HepG2 (cell line): ENCODE results near the gene ZNF419. TPM values are rescaled to one million over a fixed set of nuclear protein-coding genes. Genes with fewer than 3 reads are reported as not detected.
A peak's percentile ranks its signal among the peaks of the same experiment; 100 is the strongest.

Source experiments
- EZH2 ChIP-seq: conservative IDR thresholded peaks from 2 replicates; pipeline ENCODE4 v1.6.1; 2012; ENCODE audit warnings: mild to moderate bottlenecking, low read depth, low read length, moderate library complexity
- HIVEP1 ChIP-seq: sonication (generic); formaldehyde crosslinking; IDR thresholded peaks from 2 replicates; pipeline ENCODE4 v1.4.0; 2020; ENCODE audit warnings: mild to moderate bottlenecking, missing genetic modification reagents
- HOXA5 ChIP-seq: sonication (generic); formaldehyde crosslinking; IDR thresholded peaks from 2 replicates; pipeline ENCODE4 v1.4.0; 2020; ENCODE audit warnings: missing genetic modification reagents
- MIXL1 ChIP-seq: IDR thresholded peaks from 2 replicates; pipeline ENCODE4 v1.6.1; 2016
- MYNN ChIP-seq: sonication (generic); formaldehyde crosslinking; IDR thresholded peaks from 2 replicates; pipeline ENCODE4 v1.4.0; 2020; ENCODE audit warnings: mild to moderate bottlenecking, low read depth, missing genetic modification reagents
- SALL2 ChIP-seq: sonication (generic); formaldehyde crosslinking; IDR thresholded peaks from 2 replicates; pipeline ENCODE4 v1.8.1; 2023; ENCODE audit warnings: mild to moderate bottlenecking, missing genetic modification reagents, inconsistent platforms
- SETDB1 ChIP-seq: sonication (generic); formaldehyde crosslinking; IDR thresholded peaks from 2 replicates; pipeline ENCODE4 v1.5.1; 2020; ENCODE audit warnings: missing genetic modification reagents, mild to moderate bottlenecking, borderline replicate concordance
- SIN3A ChIP-seq: IDR thresholded peaks from 2 replicates; pipeline ENCODE4 v1.6.1; 2011; ENCODE audit warnings: low read depth, mild to moderate bottlenecking, control low read depth, low read length, borderline replicate concordance
- TAF1 ChIP-seq: sonication (generic); formaldehyde crosslinking; IDR thresholded peaks from 2 replicates; pipeline ENCODE4 v1.4.0; 2020; ENCODE audit warnings: missing genetic modification reagents
- ZNF383 ChIP-seq: sonication (generic); formaldehyde crosslinking; IDR thresholded peaks from 2 replicates; pipeline ENCODE4 v1.4.0; 2020; ENCODE audit warnings: missing genetic modification reagents, mild to moderate bottlenecking, borderline replicate concordance
- polyA plus RNA-seq, 8 experiments: library from polyadenylated mRNA; depleted of rRNA in 3 of 8; stranded (reverse) in 7 of 8; unstranded in 1 of 8; fragments of >200 nt; fragmentation: Illumina TruSeq in 4 of 8; extraction: Trizol in 4 of 8; gene quantifications; 2 replicates each; pipeline versions ENCODE4 v1.2.1 to v1.2.3, GENCODE V29; 2011 to 2016; ENCODE audit warnings: low read depth in 4 of 8, missing spikeins in 1 of 8, mixed read lengths in 1 of 8; ENCODE audit not compliant: insufficient read depth in 1 of 8
- total RNA-seq, 5 experiments: library from RNA; depleted of rRNA; stranded (reverse); fragments of >200 nt; fragmentation: Illumina TruSeq; extraction: Trizol; gene quantifications; 2 replicates each; pipeline ENCODE4 v1.2.3, GENCODE V29; 2016; ENCODE audit warnings: low read depth in 1 of 5
- TF ChIP-seq, protein P1 (sequence below): sonication (generic); formaldehyde crosslinking; IDR thresholded peaks from 2 replicates; pipeline ENCODE4 v1.5.1; 2020; ENCODE audit warnings: mild to moderate bottlenecking, missing genetic modification reagents
- TF ChIP-seq, protein P2 (sequence below): sonication (generic); formaldehyde crosslinking; IDR thresholded peaks from 2 replicates; pipeline ENCODE4 v1.4.0; 2020; ENCODE audit warnings: missing genetic modification reagents
- TF ChIP-seq, protein P3 (sequence below): sonication (generic); formaldehyde crosslinking; IDR thresholded peaks from 2 replicates; pipeline ENCODE4 v1.4.0; 2020; ENCODE audit warnings: missing genetic modification reagents, borderline replicate concordance
- TF ChIP-seq, protein P4 (sequence below): IDR thresholded peaks from 2 replicates; pipeline ENCODE4 v1.6.1; 2016; ENCODE audit warnings: missing biosample characterization, missing genetic modification reagents, low read depth
- TF ChIP-seq, protein P5 (sequence below): sonication (generic); formaldehyde crosslinking; IDR thresholded peaks from 2 replicates; pipeline ENCODE4 v1.4.0; 2020; ENCODE audit warnings: missing genetic modification reagents
- TF ChIP-seq, protein P6 (sequence below): sonication (generic); formaldehyde crosslinking; IDR thresholded peaks from 2 replicates; pipeline ENCODE4 v1.4.0; 2020; ENCODE audit warnings: mild to moderate bottlenecking, missing genetic modification reagents

ZNF419 gene
- total and polyA plus RNA-seq, 2 of the 13 experiments (the other 11 are each of a cell fraction or from before 2014, with no cell fraction given): 8.5 to 8.8 TPM

DNA sequence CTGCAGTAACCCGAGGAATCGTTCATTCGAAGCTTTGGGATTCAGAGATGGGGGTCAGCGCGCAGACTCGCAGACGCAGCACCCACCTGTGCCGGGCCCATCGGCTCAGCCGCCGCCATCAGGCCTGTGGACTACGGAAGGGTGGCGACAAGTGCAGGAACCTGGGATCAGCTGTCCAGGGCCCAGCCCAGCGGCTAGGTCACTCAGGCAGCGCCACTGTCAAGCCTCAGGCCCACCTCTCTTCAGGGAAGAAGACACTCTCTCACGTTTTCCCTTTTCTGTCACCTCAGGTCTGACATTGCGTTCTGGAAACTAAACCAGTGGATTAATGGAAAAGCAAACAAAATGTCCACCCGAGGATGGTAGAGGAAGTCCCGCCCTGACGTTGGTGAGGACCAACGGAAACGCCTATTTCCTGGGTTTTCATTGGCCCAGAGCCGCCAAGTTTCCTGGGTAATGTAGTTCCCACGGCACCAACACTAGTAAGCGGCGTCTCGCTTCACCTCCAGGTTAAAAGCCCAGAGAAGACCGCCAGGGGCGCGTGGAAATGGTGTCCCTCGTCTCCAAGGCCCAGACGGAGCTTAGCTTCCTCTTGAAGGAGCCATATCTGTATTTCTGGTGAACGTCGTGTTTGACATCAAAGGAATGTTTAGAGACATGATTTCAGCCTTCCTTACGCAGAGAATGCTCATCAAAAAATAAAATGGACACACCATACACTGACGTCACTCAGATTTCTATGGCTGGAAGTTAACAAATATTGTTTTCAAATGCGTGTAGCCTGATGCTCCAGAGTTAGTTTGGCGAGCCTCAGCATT is 10.2 kb upstream of the ZNF419 start, which contains the start of gene ZNF772 (continued):
- TF ChIP-seq, protein P1, sequence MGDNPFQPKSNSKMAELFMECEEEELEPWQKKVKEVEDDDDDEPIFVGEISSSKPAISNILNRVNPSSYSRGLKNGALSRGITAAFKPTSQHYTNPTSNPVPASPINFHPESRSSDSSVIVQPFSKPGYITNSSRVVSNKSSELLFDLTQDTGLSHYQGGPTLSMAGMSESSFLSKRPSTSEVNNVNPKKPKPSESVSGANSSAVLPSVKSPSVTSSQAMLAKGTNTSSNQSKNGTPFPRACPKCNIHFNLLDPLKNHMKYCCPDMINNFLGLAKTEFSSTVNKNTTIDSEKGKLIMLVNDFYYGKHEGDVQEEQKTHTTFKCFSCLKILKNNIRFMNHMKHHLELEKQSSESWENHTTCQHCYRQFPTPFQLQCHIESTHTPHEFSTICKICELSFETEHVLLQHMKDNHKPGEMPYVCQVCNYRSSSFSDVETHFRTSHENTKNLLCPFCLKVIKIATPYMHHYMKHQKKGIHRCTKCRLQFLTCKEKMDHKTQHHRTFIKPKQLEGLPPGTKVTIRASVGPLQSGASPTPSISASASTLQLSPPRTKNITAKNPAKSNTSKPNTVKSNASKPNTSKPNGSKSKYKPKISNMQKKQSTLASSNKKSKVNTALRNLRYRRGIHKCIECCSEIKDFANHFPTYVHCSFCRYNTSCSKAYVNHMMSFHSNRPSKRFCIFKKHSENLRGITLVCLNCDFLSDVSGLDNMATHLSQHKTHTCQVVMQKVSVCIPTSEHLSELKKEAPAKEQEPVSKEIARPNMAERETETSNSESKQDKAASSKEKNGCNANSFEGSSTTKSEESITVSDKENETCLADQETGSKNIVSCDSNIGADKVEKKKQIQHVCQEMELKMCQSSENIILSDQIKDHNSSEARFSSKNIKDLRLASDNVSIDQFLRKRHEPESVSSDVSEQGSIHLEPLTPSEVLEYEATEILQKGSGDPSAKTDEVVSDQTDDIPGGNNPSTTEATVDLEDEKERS (CRISPR knock-in tag): peak; percentile 73; the same call in 1 of the 2 replicates
- TF ChIP-seq MIXL1 (CRISPR knock-in tag) (peak; percentile 58; the same call in 1 of the 2 replicates), MYNN (peak; percentile 95), TAF1 (CRISPR knock-in tag) (peak; percentile 46), ZNF383 (CRISPR knock-in tag) (no peak), EZH2 (no peak), SALL2 (CRISPR knock-in tag) (peak; percentile 36; the same call in 1 of the 2 replicates), HOXA5 (CRISPR knock-in tag) (no peak), SETDB1 (CRISPR knock-in tag) (no peak; the same call in 1 of the 2 replicates), HIVEP1 (CRISPR knock-in tag) (0 out of 2 replicates have a peak, but pooled peaks have one; percentile 57), SIN3A (peak; percentile 80; the same call in 1 of the 2 replicates)
- TF ChIP-seq, protein P2, sequence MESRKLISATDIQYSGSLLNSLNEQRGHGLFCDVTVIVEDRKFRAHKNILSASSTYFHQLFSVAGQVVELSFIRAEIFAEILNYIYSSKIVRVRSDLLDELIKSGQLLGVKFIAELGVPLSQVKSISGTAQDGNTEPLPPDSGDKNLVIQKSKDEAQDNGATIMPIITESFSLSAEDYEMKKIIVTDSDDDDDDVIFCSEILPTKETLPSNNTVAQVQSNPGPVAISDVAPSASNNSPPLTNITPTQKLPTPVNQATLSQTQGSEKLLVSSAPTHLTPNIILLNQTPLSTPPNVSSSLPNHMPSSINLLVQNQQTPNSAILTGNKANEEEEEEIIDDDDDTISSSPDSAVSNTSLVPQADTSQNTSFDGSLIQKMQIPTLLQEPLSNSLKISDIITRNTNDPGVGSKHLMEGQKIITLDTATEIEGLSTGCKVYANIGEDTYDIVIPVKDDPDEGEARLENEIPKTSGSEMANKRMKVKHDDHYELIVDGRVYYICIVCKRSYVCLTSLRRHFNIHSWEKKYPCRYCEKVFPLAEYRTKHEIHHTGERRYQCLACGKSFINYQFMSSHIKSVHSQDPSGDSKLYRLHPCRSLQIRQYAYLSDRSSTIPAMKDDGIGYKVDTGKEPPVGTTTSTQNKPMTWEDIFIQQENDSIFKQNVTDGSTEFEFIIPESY: no peak
- TF ChIP-seq, protein P3, sequence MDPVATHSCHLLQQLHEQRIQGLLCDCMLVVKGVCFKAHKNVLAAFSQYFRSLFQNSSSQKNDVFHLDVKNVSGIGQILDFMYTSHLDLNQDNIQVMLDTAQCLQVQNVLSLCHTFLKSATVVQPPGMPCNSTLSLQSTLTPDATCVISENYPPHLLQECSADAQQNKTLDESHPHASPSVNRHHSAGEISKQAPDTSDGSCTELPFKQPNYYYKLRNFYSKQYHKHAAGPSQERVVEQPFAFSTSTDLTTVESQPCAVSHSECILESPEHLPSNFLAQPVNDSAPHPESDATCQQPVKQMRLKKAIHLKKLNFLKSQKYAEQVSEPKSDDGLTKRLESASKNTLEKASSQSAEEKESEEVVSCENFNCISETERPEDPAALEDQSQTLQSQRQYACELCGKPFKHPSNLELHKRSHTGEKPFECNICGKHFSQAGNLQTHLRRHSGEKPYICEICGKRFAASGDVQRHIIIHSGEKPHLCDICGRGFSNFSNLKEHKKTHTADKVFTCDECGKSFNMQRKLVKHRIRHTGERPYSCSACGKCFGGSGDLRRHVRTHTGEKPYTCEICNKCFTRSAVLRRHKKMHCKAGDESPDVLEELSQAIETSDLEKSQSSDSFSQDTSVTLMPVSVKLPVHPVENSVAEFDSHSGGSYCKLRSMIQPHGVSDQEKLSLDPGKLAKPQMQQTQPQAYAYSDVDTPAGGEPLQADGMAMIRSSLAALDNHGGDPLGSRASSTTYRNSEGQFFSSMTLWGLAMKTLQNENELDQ: no peak
- TF ChIP-seq, protein P4, sequence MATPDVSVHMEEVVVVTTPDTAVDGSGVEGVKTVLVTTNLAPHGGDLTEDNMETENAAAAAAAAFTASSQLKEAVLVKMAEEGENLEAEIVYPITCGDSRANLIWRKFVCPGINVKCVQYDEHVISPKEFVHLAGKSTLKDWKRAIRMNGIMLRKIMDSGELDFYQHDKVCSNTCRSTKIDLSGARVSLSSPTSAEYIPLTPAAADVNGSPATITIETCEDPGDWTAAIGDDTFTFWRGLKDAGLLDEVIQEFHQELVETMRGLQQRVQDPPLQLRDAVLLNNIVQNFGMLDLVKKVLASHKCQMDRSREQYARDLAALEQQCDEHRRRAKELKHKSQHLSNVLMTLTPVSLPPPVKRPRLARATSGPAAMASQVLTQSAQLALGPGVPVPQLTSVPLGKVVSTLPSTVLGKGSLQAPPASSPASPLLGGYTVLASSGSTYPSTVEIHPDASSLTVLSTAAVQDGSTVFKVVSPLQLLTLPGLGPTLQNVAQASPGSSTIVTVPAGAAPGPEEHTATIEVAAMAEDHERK (CRISPR knock-in tag): peak; percentile 77
- TF ChIP-seq, protein P5, sequence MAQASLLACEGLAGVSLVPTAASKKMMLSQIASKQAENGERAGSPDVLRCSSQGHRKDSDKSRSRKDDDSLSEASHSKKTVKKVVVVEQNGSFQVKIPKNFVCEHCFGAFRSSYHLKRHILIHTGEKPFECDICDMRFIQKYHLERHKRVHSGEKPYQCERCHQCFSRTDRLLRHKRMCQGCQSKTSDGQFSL (CRISPR knock-in tag): 0 out of 2 replicates have a peak, but pooled peaks have one; percentile 35
- TF ChIP-seq, protein P6, sequence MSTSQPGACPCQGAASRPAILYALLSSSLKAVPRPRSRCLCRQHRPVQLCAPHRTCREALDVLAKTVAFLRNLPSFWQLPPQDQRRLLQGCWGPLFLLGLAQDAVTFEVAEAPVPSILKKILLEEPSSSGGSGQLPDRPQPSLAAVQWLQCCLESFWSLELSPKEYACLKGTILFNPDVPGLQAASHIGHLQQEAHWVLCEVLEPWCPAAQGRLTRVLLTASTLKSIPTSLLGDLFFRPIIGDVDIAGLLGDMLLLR (CRISPR knock-in tag): peak; percentile 72; the same call in 1 of the 2 replicates
